Astrocyte (in vitro differentiated cells and primary cell): ENCODE results near the gene GRIK1. TPM values are rescaled to one million over a fixed set of nuclear protein-coding genes. Genes with fewer than 3 reads are reported as not detected.

Experiments used
- DNase-seq: peaks from one replicate; pipeline ENCODE4 v3.0.0-alpha.2; 2010; ENCODE audit warnings: low read depth
- FAIRE-seq: peaks from 2 replicates; lab custom pipeline; 2011; peaks lifted over from hg19 to GRCh38; lab: Jason Lieb, UNC
- H2AFZ ChIP-seq: 2 replicates; pipeline ENCODE4 v1.6.0; 2012; ENCODE audit warnings: low read depth, low read length, inconsistent platforms
- H3K27ac ChIP-seq: 2 replicates; pipeline ENCODE4 v1.5.1; 2011; ENCODE audit warnings: low read depth, low read length, inconsistent platforms
- H3K27me3 ChIP-seq: 2 replicates; pipeline ENCODE4 v1.6.0; 2011; ENCODE audit warnings: low read length, inconsistent platforms; ENCODE audit not compliant: insufficient read depth
- H3K36me3 ChIP-seq: 2 replicates; pipeline ENCODE4 v1.5.1; 2011; ENCODE audit warnings: low read length, inconsistent platforms; ENCODE audit not compliant: insufficient read depth
- H3K4me1 ChIP-seq: 2 replicates; pipeline ENCODE4 v1.5.1; 2011; ENCODE audit warnings: low read length, inconsistent platforms; ENCODE audit not compliant: insufficient read depth
- H3K4me2 ChIP-seq: 2 replicates; pipeline ENCODE4 v1.6.0; 2012; ENCODE audit warnings: low read length, inconsistent platforms
- H3K4me3 ChIP-seq: 2 replicates; pipeline ENCODE4 v1.5.1; 2011; ENCODE audit warnings: low read depth, mild to moderate bottlenecking, low read length, inconsistent platforms; ENCODE audit not compliant: insufficient read depth
- H3K79me2 ChIP-seq: 2 replicates; pipeline ENCODE4 v1.6.0; 2012; ENCODE audit warnings: mild to moderate bottlenecking, low read length, inconsistent platforms; ENCODE audit not compliant: insufficient read depth
- H3K9ac ChIP-seq: 2 replicates; pipeline ENCODE4 v1.6.0; 2012; ENCODE audit warnings: mild to moderate bottlenecking, low read length, inconsistent platforms
- H3K9me3 ChIP-seq: 2 replicates; pipeline ENCODE4 v1.5.1; 2012; ENCODE audit warnings: low read depth, mild to moderate bottlenecking, low read length, inconsistent platforms; ENCODE audit not compliant: insufficient read depth
- H4K20me1 ChIP-seq: 2 replicates; pipeline ENCODE4 v1.6.0; 2012; ENCODE audit warnings: low read length, inconsistent platforms; ENCODE audit not compliant: insufficient read depth
- H3K27ac Mint-ChIP-seq: one replicate; pipeline ENCODE4 v1.8.0; 2021; ENCODE audit warnings: mild to moderate bottlenecking, mixed read lengths; ENCODE audit not compliant: unreplicated experiment
- H3K27me3 Mint-ChIP-seq: one replicate; pipeline ENCODE4 v1.8.0; 2021; ENCODE audit warnings: low read depth, mixed read lengths; ENCODE audit not compliant: unreplicated experiment
- H3K36me3 Mint-ChIP-seq: one replicate; pipeline ENCODE4 v1.8.0; 2021; ENCODE audit warnings: low read depth, mixed read lengths; ENCODE audit not compliant: unreplicated experiment
- H3K4me1 Mint-ChIP-seq: one replicate; pipeline ENCODE4 v1.8.0; 2021; ENCODE audit warnings: low read depth, mixed read lengths; ENCODE audit not compliant: unreplicated experiment
- H3K4me3 Mint-ChIP-seq: one replicate; pipeline ENCODE4 v1.8.0; 2021; ENCODE audit warnings: mild to moderate bottlenecking, moderate library complexity, mixed read lengths; ENCODE audit not compliant: unreplicated experiment
- H3K9me3 Mint-ChIP-seq: one replicate; pipeline ENCODE4 v1.8.0; 2021; ENCODE audit warnings: mild to moderate bottlenecking, mixed read lengths; ENCODE audit not compliant: unreplicated experiment
- CTCF ChIP-seq: IDR thresholded peaks from 2 replicates; pipeline ENCODE4 v1.5.1; 2011; ENCODE audit warnings: low read depth, mild to moderate bottlenecking, inconsistent platforms, low read length, moderate library complexity; ENCODE audit not compliant: insufficient read depth
- EZH2 ChIP-seq: IDR thresholded peaks from 2 replicates; pipeline ENCODE4 v1.6.1; 2012; ENCODE audit warnings: mild to moderate bottlenecking, low read length, inconsistent platforms; ENCODE audit not compliant: insufficient read depth
- total RNA-seq: library from RNA; stranded (reverse); gene quantifications from 2 replicates; pipeline ENCODE4 v1.2.1, GENCODE V29; 2021

Gene GRIK1
- total RNA-seq, 1 donor from 2014 or later: not detected

- no peaks in the 10 kb centered on the region for H3K79me2 ChIP-seq
- no peak overlapping the region for H3K4me3 Mint-ChIP-seq
- H3K27ac Mint-ChIP-seq: no peak overlapping the region
- no peak overlapping the region for H3K4me3 ChIP-seq
- no peaks in the 10 kb centered on the region for H3K4me1 ChIP-seq
- FAIRE-seq (no peak), DNase-seq (no peak)
- no peak overlapping the region for H2AFZ ChIP-seq
- H3K9ac ChIP-seq: no peak overlapping the region
- no peaks in the 10 kb centered on the region for H3K9me3 Mint-ChIP-seq
- H3K27me3 Mint-ChIP-seq: peaks cover 20% of the 10 kb centered on the region
- no peaks in the 10 kb centered on the region for H3K9me3 ChIP-seq
- no peak overlapping the region for H3K27ac ChIP-seq
- no peak overlapping the region for H3K4me2 ChIP-seq
- no peaks in the 10 kb centered on the region for H3K4me1 Mint-ChIP-seq
- no peaks in the 10 kb centered on the region for H3K36me3 Mint-ChIP-seq
- H3K27me3 ChIP-seq: peaks cover 12% of the 10 kb centered on the region
- H3K36me3 ChIP-seq: no peaks in the 10 kb centered on the region
- no peak for TF ChIP-seq EZH2
- TF ChIP-seq CTCF: no peak
- no peaks in the 10 kb centered on the region for H4K20me1 ChIP-seq
These were observed 6.7 kb downstream of the GRIK1 start for GRCh38 chr21:29933088-29933487.

GRCh38 chr21:29928537-29928936 lies 11.3 kb downstream of the GRIK1 start:
- no peaks in the 10 kb centered on the region for H3K79me2 ChIP-seq
- FAIRE-seq: no peak
- Mint-ChIP-seq H3K27ac (no peak overlapping the region), H3K4me3 (no peak overlapping the region), H3K4me1 (no peaks in the 10 kb centered on the region), H3K36me3 (no peaks in the 10 kb centered on the region), H3K27me3 (peaks cover 3% of the 10 kb centered on the region), H3K9me3 (no peaks in the 10 kb centered on the region)
- no peaks in the 10 kb centered on the region for H4K20me1 ChIP-seq
- H3K36me3 ChIP-seq: no peaks in the 10 kb centered on the region
- no peak overlapping the region for H3K4me3 ChIP-seq
- no peak overlapping the region for H3K27ac ChIP-seq
- H3K4me1 ChIP-seq: no peaks in the 10 kb centered on the region
- no peaks in the 10 kb centered on the region for H3K9me3 ChIP-seq
- H3K9ac ChIP-seq: no peak overlapping the region
- no peak overlapping the region for H3K4me2 ChIP-seq
- no peak overlapping the region for H2AFZ ChIP-seq
- DNase-seq: no peak
- TF ChIP-seq CTCF (no peak), EZH2 (no peak)
- H3K27me3 ChIP-seq: no peaks in the 10 kb centered on the region

- no peak for TF ChIP-seq EZH2
- TF ChIP-seq CTCF: no peak
- Histone ChIP-seq H3K4me1 (no peaks in the 10 kb centered on the region), H3K4me3 (no peak overlapping the region), H3K4me2 (no peak overlapping the region), H4K20me1 (no peaks in the 10 kb centered on the region), H3K9me3 (no peaks in the 10 kb centered on the region), H3K27ac (no peak overlapping the region), H3K79me2 (no peaks in the 10 kb centered on the region), H3K36me3 (no peaks in the 10 kb centered on the region), H3K27me3 (no peaks in the 10 kb centered on the region), H2AFZ (no peak overlapping the region), H3K9ac (no peak overlapping the region)
- Mint-ChIP-seq H3K27ac (no peak overlapping the region), H3K9me3 (no peaks in the 10 kb centered on the region), H3K27me3 (no peaks in the 10 kb centered on the region), H3K4me1 (no peaks in the 10 kb centered on the region), H3K36me3 (no peaks in the 10 kb centered on the region), H3K4me3 (no peak overlapping the region)
- DNase-seq (no peak), FAIRE-seq (no peak)
These were observed 18.9 kb downstream of the GRIK1 start for GRCh38 chr21:29920938-29921337.
